HEK293T (cell line): ENCODE measurements around the gene HUWE1.

Experiments used
- SP1 ChIP-seq: fragments of 450-650 bp; IDR thresholded peaks from 2 replicates; pipeline ENCODE4 v1.6.1; 2017
- SUZ12 ChIP-seq: fragments of 450-650 bp; IDR thresholded peaks from 2 replicates; pipeline ENCODE4 v1.6.1; 2016; ENCODE audit warnings: mild to moderate bottlenecking

DNA sequence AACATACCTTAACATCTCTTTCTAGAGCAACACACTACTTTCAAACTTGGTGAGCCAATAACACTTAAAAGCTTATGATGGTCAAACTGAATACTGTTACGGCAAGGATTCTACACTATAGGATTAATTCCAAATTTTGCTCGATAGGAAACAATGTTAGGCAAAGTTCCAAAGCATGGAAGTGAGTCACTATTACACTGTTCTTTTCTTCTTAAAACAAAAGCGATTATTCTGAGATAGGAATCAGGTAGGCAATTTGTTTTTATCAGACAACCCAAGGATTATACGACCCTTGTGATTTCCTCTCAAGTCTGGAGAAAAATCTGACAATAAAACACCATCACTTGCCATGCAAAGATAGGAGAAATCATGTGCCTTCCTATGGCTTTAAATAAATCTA, 81.5 kb downstream of the HUWE1 start:
- no peak for TF ChIP-seq SP1
- no peak for TF ChIP-seq SUZ12
